ENCODE measurements around the gene CCDC51. TPM values are rescaled to one million over a fixed set of nuclear protein-coding genes. Genes with fewer than 3 reads are reported as not detected.

CCDC51 gene
- total and polyA plus RNA-seq, 10 donors: 8.4 to 22.2 (median 15.0) TPM

GRCh38 chr3:48427630-48427962, 12.3 kb downstream of the CCDC51 start:
- peak overlapping the region in 6 of 8 donors; percentile 82 to 89 (median 86) for H3K27ac ChIP-seq
- no peak for DNase-seq
- intact Hi-C loops (cut with DNase I; ENCODE audit: low total_unique reads): no loop called here
- peaks cover 0 to 24% (median 7%) of the 10 kb centered on the region in 6 donors for H3K36me3 ChIP-seq
- H3K27me3 ChIP-seq (replicated peaks in 1 of 7): peaks cover 0 to 25% (median 9%) of the 10 kb centered on the region in 7 donors
- H3K4me3 ChIP-seq: peak overlapping the region in 5 of 8 donors; percentile 16 to 83 (median 76)
- peaks cover 8 to 88% (median 47%) of the 10 kb centered on the region in 6 donors for H3K4me1 ChIP-seq
- WGBS, 5 donors: 73 to 89% (median 79%) methylated on average over 9 of the region's 9 CpGs
- TF ChIP-seq POLR2AphosphoS5 (IDR thresholded peaks at IDR 0.05) (peak in 1 of 3 donors; percentile 19), POLR2A (IDR thresholded peaks at IDR 0.05) (no peak)
- TF ChIP-seq, protein P1, sequence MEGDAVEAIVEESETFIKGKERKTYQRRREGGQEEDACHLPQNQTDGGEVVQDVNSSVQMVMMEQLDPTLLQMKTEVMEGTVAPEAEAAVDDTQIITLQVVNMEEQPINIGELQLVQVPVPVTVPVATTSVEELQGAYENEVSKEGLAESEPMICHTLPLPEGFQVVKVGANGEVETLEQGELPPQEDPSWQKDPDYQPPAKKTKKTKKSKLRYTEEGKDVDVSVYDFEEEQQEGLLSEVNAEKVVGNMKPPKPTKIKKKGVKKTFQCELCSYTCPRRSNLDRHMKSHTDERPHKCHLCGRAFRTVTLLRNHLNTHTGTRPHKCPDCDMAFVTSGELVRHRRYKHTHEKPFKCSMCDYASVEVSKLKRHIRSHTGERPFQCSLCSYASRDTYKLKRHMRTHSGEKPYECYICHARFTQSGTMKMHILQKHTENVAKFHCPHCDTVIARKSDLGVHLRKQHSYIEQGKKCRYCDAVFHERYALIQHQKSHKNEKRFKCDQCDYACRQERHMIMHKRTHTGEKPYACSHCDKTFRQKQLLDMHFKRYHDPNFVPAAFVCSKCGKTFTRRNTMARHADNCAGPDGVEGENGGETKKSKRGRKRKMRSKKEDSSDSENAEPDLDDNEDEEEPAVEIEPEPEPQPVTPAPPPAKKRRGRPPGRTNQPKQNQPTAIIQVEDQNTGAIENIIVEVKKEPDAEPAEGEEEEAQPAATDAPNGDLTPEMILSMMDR (IDR thresholded peaks at IDR 0.05 in 8 of 11, conservative IDR thresholded peaks at IDR 0.05 in 3 of 11): no peak
- no peaks in the 10 kb centered on the region for H3K9me3 ChIP-seq

DNA sequence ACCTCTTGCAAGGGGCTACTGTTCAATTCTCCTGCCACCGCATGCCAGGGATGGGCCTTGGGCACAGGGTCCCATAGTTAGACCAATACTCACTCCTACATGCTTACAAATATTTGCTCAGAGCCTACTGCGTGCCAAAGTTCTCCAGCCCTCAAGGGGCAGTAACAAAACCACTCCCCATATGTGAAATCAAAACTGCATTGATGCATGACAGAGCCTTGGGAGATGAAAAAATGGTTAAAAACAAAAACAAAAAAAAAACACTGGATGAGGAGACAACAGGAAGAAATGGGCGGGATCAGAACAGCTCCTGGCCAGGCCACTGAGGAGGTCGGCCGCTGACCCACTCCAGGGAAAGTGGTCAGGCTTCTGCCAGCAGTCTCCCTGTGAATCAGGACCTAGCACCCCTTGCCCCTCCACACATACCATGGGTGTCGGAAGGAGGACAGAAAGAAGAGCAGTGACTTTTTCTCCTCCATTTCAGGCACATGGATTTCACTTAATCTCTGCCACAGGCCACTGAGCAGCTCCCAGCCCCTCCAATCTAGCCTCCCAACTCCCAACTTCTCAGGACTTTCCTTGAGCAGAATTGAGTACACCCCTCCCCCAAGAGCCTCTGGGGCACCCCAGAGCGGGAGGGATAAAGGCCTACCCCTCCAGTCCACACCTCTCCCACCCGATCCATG, 12.8 kb downstream of the CCDC51 start:
- peaks cover 0 to 25% (median 9%) of the 10 kb centered on the region in 7 donors for H3K27me3 ChIP-seq (replicated peaks in 1 of 7)
- H3K4me3 ChIP-seq: peak overlapping the region in 5 of 8 donors; percentile 16 to 83 (median 76)
- peaks cover 0 to 18% (median 2%) of the 10 kb centered on the region in 6 donors for H3K36me3 ChIP-seq
- peak overlapping the region in 7 of 8 donors; percentile 15 to 89 (median 85) for H3K27ac ChIP-seq
- WGBS, 5 donors: 61 to 75% (median 73%) methylated on average over 8 of the region's 8 CpGs
- intact Hi-C loops (cut with DNase I; ENCODE audit: low total_unique reads): no loop called here
- no peaks in the 10 kb centered on the region for H3K9me3 ChIP-seq
- no peak for DNase-seq
- TF ChIP-seq, protein P1 (IDR thresholded peaks at IDR 0.05 in 8 of 11, conservative IDR thresholded peaks at IDR 0.05 in 3 of 11): no peak
- TF ChIP-seq POLR2AphosphoS5 (IDR thresholded peaks at IDR 0.05) (no peak), POLR2A (IDR thresholded peaks at IDR 0.05) (no peak)
- H3K4me1 ChIP-seq: peaks cover 8 to 83% (median 43%) of the 10 kb centered on the region in 6 donors

GRCh38 chr3:48426401-48426909, 13.5 kb downstream of the CCDC51 start:
- Histone ChIP-seq H3K27ac (peak overlapping the region in 5 of 8 donors; percentile 41 to 89 (median 85)), H3K4me3 (peak overlapping the region in 1 of 8 donors; percentile 82), H3K4me1 (peaks cover 8 to 77% (median 40%) of the 10 kb centered on the region in 6 donors), H3K9me3 (no peaks in the 10 kb centered on the region), H3K27me3 (replicated peaks in 1 of 7) (peaks cover 0 to 25% (median 9%) of the 10 kb centered on the region in 7 donors), H3K36me3 (peaks cover 0 to 15% (median 0%) of the 10 kb centered on the region in 6 donors)
- intact Hi-C loops (cut with DNase I; ENCODE audit: low total_unique reads): no loop called here
- 61 to 84% (median 69%) methylated on average over 6 to 11 of the region's 11 CpGs for WGBS, 5 donors
- TF ChIP-seq POLR2AphosphoS5 (IDR thresholded peaks at IDR 0.05) (no peak), POLR2A (IDR thresholded peaks at IDR 0.05) (no peak)
- TF ChIP-seq, protein P1 (IDR thresholded peaks at IDR 0.05 in 8 of 11, conservative IDR thresholded peaks at IDR 0.05 in 3 of 11): no peak
- no peak for DNase-seq

- no peaks in the 10 kb centered on the region for H3K9me3 ChIP-seq
- no peak for TF ChIP-seq POLR2AphosphoS5 (IDR thresholded peaks at IDR 0.05)
- TF ChIP-seq POLR2A (IDR thresholded peaks at IDR 0.05): no peak
- TF ChIP-seq, protein P1 (IDR thresholded peaks at IDR 0.05 in 8 of 11, conservative IDR thresholded peaks at IDR 0.05 in 3 of 11): no peak
- intact Hi-C loops (cut with DNase I; ENCODE audit: low total_unique reads): no loop called here
- H3K36me3 ChIP-seq: peaks cover 0 to 21% (median 0%) of the 10 kb centered on the region in 6 donors
- WGBS, 5 donors: 74 to 84% (median 78%) methylated on average over 7 to 13 of the region's 13 CpGs
- H3K27ac ChIP-seq: peak overlapping the region in 2 of 8 donors; percentile 8 to 20
- DNase-seq: no peak
- H3K4me3 ChIP-seq: no peak overlapping the region
- H3K4me1 ChIP-seq: peaks cover 8 to 73% (median 39%) of the 10 kb centered on the region in 6 donors
- peaks cover 0 to 25% (median 9%) of the 10 kb centered on the region in 7 donors for H3K27me3 ChIP-seq (replicated peaks in 1 of 7)
Observed at GRCh38 chr3:48425281-48425812, 14.6 kb downstream of the CCDC51 start.
